ENCODE data around the gene MECP2.

DNA sequence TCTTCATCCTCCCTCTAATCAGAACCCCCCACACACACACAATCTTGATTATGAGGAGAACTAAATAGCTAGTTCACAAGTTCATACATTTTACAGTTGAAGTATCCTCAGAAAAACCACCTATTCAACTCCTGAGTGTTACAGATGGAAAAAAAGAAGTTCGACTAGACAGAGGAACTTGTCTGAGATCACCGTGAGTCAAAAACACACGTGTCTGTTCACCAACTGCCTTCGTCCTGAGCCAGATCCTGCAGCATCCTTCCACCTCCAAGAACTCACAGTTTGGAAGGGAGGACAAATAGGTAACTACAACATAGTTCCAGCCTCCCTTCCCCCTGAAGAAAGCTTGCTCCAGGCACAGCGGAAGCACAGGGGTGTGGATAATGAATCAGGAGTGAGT lies 58.9 kb downstream of the MECP2 start:
- TF ChIP-seq, protein P1, sequence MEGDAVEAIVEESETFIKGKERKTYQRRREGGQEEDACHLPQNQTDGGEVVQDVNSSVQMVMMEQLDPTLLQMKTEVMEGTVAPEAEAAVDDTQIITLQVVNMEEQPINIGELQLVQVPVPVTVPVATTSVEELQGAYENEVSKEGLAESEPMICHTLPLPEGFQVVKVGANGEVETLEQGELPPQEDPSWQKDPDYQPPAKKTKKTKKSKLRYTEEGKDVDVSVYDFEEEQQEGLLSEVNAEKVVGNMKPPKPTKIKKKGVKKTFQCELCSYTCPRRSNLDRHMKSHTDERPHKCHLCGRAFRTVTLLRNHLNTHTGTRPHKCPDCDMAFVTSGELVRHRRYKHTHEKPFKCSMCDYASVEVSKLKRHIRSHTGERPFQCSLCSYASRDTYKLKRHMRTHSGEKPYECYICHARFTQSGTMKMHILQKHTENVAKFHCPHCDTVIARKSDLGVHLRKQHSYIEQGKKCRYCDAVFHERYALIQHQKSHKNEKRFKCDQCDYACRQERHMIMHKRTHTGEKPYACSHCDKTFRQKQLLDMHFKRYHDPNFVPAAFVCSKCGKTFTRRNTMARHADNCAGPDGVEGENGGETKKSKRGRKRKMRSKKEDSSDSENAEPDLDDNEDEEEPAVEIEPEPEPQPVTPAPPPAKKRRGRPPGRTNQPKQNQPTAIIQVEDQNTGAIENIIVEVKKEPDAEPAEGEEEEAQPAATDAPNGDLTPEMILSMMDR (conservative IDR thresholded peaks at IDR 0.05 in 1 of 2, IDR thresholded peaks at IDR 0.05 in 1 of 2; ENCODE audit: low read depth in 1 of 2, low read length in 2 of 2), result no peak
- no peak for TF ChIP-seq EZH2 (IDR thresholded peaks at IDR 0.05; ENCODE audit: low read length, missing control alignments)

Data from fibroblast of lung (primary cell).